Stomach (tissue), 4 donors: Measurements from ENCODE around the gene SMOC2.

ENCODE experiments used
- POLR2AphosphoS5 ChIP-seq, 3 donors: sonication (generic); formaldehyde crosslinking; IDR thresholded peaks; one replicate each; pipeline ENCODE4 v1.6.1; 2016; ENCODE audit warnings: antibody characterized with exemption in 3 of 3
- TF ChIP-seq, protein P1 (sequence below), 7 experiments: fragments of 450-650 bp in 4 of 7; fragments of 200-600 bp in 3 of 7; sonication (generic) in 3 of 7; IDR thresholded peaks; one replicate each; pipeline ENCODE4 v1.5.1; 2016 to 2019; ENCODE audit warnings: antibody characterized with exemption in 7 of 7, control low read depth in 2 of 7, mild to moderate bottlenecking in 1 of 7

GRCh38 chr6:168562576-168563151 is 121.7 kb downstream of the SMOC2 start:
- TF ChIP-seq, protein P1, sequence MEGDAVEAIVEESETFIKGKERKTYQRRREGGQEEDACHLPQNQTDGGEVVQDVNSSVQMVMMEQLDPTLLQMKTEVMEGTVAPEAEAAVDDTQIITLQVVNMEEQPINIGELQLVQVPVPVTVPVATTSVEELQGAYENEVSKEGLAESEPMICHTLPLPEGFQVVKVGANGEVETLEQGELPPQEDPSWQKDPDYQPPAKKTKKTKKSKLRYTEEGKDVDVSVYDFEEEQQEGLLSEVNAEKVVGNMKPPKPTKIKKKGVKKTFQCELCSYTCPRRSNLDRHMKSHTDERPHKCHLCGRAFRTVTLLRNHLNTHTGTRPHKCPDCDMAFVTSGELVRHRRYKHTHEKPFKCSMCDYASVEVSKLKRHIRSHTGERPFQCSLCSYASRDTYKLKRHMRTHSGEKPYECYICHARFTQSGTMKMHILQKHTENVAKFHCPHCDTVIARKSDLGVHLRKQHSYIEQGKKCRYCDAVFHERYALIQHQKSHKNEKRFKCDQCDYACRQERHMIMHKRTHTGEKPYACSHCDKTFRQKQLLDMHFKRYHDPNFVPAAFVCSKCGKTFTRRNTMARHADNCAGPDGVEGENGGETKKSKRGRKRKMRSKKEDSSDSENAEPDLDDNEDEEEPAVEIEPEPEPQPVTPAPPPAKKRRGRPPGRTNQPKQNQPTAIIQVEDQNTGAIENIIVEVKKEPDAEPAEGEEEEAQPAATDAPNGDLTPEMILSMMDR (IDR thresholded peaks at IDR 0.05): no peak
- TF ChIP-seq POLR2AphosphoS5 (IDR thresholded peaks at IDR 0.05): no peak
